Measurements from ENCODE around the gene CCDC141. TPM values are rescaled to one million over a fixed set of nuclear protein-coding genes. Genes with fewer than 3 reads are reported as not detected.
"Not testable (repeated sequence)": the region's sequence is repeated elsewhere in the genome, so short reads cannot be mapped to it uniquely, and the experiment has no call there.

CCDC141 gene
- polyA plus RNA-seq, 2 of the 4 experiments (the other 2 are of a cell fraction), result not detected

- TF ChIP-seq HOXA7 (CRISPR knock-in tag; IDR thresholded peaks at IDR 0.05) (no peak), HMGXB4 (CRISPR knock-in tag; IDR thresholded peaks at IDR 0.05; ENCODE audit: borderline replicate concordance) (no peak), E2F6 (IDR thresholded peaks at IDR 0.05; ENCODE audit: borderline replicate concordance, low read depth) (no peak), POLR2AphosphoS2 (conservative IDR thresholded peaks at IDR 0.05; ENCODE audit: low read length) (no peak), ESRRA (IDR thresholded peaks at IDR 0.05; ENCODE audit: borderline replicate concordance, low read length) (no peak), MAX (IDR thresholded peaks at IDR 0.05) (no peak), ZNF302 (CRISPR knock-in tag; IDR thresholded peaks at IDR 0.05) (no peak), CBX8 (IDR thresholded peaks at IDR 0.05) (no peak)
- TF ChIP-seq, protein P1, sequence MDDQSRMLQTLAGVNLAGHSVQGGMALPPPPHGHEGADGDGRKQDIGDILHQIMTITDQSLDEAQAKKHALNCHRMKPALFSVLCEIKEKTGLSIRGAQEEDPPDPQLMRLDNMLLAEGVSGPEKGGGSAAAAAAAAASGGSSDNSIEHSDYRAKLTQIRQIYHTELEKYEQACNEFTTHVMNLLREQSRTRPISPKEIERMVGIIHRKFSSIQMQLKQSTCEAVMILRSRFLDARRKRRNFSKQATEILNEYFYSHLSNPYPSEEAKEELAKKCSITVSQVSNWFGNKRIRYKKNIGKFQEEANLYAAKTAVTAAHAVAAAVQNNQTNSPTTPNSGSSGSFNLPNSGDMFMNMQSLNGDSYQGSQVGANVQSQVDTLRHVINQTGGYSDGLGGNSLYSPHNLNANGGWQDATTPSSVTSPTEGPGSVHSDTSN (IDR thresholded peaks at IDR 0.05), result no peak
- Histone ChIP-seq H3K27ac (no peak overlapping the region), H3K4me1 (no peaks in the 10 kb centered on the region), H3K4me2 (no peak overlapping the region), H3K9me3 (no peaks in the 10 kb centered on the region; the same call in 2 of the 3 replicates), H3K4me3 (no peak overlapping the region)
- FAIRE-seq (no peak), ATAC-seq (no peak), DNase-seq (ENCODE audit: low read depth in 1 of 2, low spot score in 1 of 2) (no peak)
- POLR2A ChIA-PET, result no interaction called here
- CTCF ChIA-PET, result no interaction called here
- 17% methylated on average over 4 of the region's 4 CpGs for WGBS (ENCODE audit: missing lambda C conversion rate)
Measured at GRCh38 chr2:178990533-178991241, 59.2 kb downstream of the CCDC141 start.

DNA sequence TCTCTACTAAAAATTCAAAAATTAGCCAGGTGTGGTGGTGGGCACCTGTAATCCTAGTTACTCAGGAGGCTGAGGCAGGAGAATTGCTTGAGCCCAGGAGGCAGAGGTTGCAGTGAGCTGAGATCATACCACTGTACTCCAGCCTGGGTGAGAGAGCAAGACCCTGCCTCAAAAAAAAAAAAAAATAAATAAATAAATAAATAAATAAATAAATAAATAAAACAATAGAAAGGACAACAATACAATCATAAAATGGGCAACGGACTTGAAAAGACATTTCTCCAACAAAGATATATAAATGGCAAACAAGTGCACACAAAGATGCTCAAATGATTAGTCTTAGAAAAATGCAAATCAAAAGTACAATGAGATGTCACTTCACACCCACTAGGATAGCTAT, 60.5 kb downstream of the CCDC141 start:
- CTCF ChIA-PET, result interaction anchor here (0.6 kb wide), 1 partner anchor 218 kb away, joined by 3 read pairs; no protein-coding TSS in a partner anchor
- TF ChIP-seq ZC3H11A (IDR thresholded peaks at IDR 0.05), result peak; percentile 67
- ATAC-seq; DNase-seq (ENCODE audit: low read depth in 1 of 2, low spot score in 1 of 2); H3K4me1 ChIP-seq; H3K4me3 ChIP-seq; H3K4me2 ChIP-seq; FAIRE-seq; H3K27ac ChIP-seq; H3K9me3 ChIP-seq; POLR2A ChIA-PET: not testable (repeated sequence)
- WGBS (ENCODE audit: missing lambda C conversion rate), result 47% methylated on average over 1 of the region's 1 CpG

- CTCF ChIA-PET; FAIRE-seq; POLR2A ChIA-PET; H3K27ac ChIP-seq; H3K4me2 ChIP-seq; H3K9me3 ChIP-seq; H3K4me3 ChIP-seq; DNase-seq (ENCODE audit: low read depth in 1 of 2, low spot score in 1 of 2); ATAC-seq; H3K4me1 ChIP-seq: not testable (repeated sequence)
- no CpG with 5 or more reads among the region's 10 CpGs for WGBS (ENCODE audit: missing lambda C conversion rate)
Measured at GRCh38 chr2:178982652-178983051, 67.3 kb downstream of the CCDC141 start.

DNA sequence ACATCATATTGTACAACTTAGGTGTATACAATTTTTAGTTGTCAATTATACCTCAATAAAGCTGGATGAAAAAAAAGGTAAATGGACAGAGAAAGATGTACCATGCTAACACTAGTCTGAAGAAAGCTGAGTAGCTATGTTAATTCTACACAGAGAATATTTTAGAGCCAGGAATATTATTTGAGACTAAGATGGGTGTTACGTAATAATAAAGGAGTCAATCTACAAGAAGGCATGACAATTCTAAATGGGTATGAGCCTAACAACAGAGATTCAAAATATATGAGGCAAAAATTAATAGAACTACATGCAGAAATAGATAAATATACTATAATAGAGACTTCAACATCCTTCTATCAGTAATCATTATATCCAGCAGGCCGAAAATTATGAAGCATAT, 69.1 kb downstream of the CCDC141 start:
- no peak overlapping the region for H3K4me3 ChIP-seq
- no peak overlapping the region for H3K4me2 ChIP-seq
- ATAC-seq, result no peak
- 25% methylated on average over 2 of the region's 2 CpGs for WGBS (ENCODE audit: missing lambda C conversion rate)
- ChIA-PET CTCF (no interaction called here), POLR2A (no interaction called here)
- TF ChIP-seq RCOR1 (IDR thresholded peaks at IDR 0.05; ENCODE audit: low read depth, low read length) (no peak), CEBPB (IDR thresholded peaks at IDR 0.05) (no peak), NPAS2 (CRISPR knock-in tag; IDR thresholded peaks at IDR 0.05; ENCODE audit: borderline replicate concordance) (no peak), MAZ (IDR thresholded peaks at IDR 0.05; ENCODE audit: borderline replicate concordance, low read depth, low read length) (no peak)
- H3K27ac ChIP-seq, result no peak overlapping the region
- no peak for FAIRE-seq
- H3K4me1 ChIP-seq, result no peaks in the 10 kb centered on the region
- DNase-seq (ENCODE audit: low read depth in 1 of 2, low spot score in 1 of 2), result no peak
- H3K9me3 ChIP-seq, result no peaks in the 10 kb centered on the region

Data from A549 (cell line).